Cortex of kidney (tissue), 1 donor: ENCODE data around the gene AGPAT1.
"Not testable (repeated sequence)": the region's sequence is repeated elsewhere in the genome, so short reads cannot be mapped to it uniquely, and the experiment has no call there.

Experiments used
- DNase-seq: peaks from one replicate; lab custom pipeline; 2025; lab: John Stamatoyannopoulos, UW

The AGPAT1 gene

DNA sequence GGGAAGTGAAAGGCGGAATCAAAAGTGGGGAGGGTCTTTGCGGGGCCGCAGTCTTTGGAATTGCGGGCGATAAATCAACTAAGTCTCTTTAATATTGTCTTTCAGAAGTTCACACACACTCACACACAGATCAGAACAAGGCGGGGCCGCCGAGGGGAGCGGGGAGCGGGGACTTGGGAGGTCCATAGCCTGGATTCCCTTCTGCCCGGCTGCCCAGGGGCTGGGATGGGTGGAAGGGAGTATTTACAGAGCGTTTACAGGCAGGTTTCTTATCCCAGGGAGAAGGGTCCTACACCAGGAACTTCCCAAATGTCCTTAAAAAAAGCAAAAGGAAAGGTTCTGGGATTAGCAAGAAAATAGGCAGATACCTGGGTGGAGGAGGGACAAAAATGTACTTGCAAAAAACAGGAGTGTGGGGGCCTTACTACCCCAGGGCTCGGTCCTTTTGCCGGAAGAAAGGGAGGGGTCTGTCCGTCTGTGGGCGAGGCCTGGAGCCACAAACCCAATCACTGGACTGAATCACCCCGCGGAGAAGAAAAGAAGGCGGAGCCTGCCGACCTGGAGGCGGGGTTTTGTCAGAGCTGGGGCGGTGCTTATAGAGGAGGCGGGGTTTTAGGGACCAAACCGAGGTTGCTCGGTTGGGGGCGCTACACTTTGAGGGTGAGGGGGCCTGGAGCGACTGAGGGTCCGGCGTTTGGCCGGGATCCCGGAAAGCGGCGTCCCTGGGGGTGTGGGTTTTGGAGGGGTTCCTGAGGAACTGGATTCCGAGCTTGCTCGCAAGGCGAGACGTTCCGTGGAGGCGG lies 27.4 kb downstream of the AGPAT1 start:
- DNase-seq: no peak

DNA sequence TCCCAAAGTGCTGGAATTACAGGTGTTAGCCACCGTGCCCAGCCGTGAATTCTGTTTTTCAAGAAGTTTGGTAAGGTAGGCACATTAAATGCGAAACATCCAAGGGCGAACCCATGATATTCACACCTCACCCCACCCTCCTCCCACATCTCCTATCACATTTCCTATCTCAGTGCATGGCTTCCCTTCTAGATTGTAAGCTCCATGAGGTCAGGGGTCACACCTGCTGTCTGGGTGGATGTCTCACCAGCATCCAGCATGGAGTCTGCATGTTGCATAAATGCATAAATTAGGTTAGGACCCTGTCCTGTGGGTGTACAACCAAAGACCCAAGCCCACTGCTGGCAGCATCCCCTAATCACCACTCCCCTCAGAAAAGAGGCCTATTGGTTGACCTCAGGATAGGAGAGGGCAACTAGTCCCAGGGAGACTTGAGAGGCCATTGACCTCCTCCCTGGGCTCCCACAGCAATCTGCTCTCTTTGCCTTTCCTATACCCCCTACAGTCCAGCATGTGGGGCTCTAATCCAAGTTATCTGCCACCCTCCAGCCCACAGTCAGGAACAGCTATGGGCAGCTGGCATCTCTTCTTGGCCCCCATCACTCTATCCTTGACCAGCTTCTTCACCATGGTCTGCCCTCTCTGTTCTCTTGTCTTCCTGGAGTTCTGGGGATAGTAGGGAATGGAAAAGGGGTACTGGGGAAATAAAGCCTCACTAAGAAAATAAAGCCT lies 28.3 kb downstream of the AGPAT1 start:
- no peak for DNase-seq

DNA sequence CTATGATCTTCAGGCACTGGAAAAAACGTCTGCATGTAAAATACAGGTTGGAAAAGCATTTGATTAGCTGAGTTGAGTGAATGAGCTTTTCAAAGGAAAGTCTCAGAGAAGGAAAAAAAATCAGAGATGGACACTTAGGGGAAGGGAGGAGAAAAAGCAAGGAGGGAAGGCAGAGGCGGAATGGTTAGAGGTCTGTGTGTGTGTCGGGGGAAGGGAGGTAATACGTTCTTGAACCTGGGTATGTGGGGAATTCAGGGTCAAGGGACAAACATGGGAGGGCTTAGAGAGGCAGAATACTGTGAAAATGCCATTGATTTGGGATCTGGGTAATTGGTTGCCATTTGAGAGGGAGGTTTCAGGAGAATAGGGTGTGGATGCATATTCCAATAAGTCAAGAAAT lies 29.2 kb downstream of the AGPAT1 start:
- no peak for DNase-seq

DNA sequence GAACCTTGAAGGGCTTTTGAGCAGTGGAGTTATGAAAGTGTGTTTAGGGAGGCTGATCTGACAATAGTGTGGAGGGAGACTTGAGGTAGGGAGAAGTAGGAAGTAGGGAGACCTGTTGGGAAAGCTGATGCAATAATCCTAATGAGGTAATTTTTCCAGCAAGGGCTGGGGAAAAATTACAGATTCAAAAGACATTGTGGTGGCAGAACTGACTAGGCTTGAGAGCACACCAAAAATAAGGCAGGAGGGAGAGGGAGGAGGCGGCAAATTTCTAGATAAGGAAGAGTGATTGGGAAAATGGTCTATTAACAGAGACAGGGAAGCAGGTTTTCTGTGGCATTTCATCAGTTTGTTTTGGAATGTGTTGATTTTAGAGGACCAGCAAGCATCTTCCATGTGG lies 29.6 kb downstream of the AGPAT1 start:
- no peak for DNase-seq

DNA sequence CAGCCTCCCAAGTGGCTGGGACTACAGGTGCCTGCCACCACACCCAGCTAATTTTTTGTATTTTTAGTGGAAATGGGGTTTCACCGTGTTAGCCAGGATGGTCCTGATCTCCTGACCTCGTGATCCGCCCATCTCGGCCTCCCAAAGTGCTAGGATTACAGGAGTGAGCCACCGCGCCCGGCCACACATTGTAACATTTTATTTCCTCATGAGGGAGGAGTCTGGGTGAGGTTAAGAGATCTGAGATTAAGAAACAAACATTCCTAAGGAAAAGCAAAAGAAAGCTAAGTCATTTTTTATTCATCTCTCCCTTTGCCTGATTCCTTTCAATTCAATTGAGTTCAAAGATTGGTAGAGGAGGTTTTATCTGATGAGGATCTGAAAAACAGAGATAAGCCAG lies 31.6 kb downstream of the AGPAT1 start:
- not testable (repeated sequence) for DNase-seq

DNA sequence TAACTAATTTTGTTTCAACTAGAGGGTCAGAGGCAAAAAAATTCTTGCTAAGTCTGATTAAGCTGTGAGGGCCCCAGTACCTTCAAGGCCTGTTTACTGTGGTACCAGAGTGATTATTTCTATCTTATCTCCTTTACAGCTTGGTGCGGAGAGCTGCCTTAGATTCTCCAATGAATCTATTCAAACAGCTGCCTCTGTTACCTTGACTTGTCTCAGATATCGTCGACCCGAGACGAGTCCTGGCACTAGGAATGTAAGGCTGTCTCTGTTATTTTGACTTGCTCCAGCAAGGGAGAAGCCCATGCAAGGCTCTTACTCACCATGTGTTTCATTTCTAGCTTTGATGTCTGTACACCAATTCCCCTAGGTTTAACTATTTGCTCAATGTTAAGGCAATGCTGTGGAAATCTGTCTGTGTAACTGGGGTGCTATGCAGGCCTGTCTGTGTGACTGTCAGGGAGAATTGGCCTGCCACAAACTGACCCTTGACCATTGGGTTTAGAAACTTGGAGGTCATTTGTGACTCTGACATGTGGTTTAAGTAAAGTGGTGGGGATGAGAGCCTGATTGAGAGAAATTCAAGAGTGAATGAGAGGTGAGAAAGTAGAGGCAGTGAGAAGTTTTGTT lies 35.4 kb downstream of the AGPAT1 start:
- DNase-seq: no peak

DNA sequence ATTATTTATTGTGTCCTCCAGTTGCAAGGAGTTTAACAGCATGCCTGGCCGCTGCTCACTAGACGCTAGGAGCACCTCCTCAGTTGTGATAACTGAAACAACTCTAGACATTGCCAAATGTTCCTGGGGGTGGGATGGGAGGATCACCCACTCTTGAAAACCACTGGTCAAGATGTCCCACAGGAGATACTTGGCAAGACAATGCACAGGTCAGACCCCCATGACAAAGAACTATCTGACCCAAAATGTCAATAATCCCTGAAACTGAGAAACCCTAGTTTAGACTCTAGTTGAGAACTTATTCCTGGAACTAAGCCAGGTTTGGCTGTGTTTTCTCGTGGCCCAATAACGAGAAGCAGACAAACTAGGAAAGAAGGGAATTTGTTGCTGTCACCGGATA lies 36.3 kb downstream of the AGPAT1 start:
- DNase-seq: no peak

DNA sequence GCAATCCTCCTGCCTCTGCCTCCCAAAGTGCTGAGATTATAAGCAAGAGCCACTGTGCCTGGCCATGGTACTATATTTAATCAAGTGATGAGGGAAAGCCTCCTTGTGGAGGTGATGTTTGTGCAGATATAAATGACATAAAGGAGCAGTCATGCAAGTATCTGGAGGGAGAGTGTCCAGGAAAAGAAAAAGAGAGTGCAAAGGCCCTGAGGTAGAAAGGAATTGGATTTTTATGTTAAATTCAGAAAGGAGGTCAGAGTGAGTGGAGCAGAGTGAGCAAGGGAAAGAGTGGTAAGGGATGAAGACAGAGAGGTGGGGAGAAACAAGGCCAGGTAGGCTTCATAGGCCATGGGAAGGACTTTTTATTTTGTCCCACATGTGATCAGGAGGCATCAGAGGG lies 38.4 kb downstream of the AGPAT1 start:
- DNase-seq: no peak

DNA sequence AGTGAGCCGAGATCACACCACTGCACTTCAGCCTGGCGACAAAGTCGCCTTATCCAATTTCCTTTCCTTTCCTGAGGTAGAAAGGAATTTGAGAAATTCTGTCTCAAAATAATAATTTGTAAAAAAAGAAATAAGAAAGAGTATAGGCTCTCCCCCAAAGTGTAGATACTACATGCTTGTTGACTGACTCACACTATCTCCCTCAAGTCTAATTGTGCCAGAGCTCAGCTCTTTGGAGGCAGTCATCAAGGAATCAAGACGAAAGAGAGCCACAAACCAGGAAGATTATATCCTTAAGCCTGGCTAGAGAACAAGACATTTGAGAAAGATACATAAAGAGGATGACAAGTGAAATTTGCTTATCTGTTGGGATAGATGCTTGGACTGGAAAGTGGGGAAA lies 42.1 kb downstream of the AGPAT1 start:
- DNase-seq: no peak

DNA sequence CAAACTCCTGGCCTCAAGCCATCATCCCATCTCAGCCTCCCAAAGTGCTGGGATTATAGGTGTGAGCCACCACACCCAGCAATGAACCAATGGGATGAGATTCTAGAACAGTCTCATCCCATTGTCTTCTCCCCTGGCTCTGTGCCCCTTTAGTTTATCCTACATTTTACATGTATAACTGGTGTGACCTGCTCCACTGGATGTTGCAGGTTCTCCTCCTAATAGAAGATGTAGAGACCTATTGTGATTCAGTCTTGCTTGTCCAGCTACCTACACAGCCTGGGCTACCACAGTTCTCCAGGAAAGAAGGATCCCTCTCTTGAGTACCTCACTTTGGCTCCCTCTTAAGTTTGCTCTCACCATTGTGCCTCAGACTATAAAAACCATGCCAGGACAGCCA lies 43.8 kb downstream of the AGPAT1 start:
- DNase-seq: no peak

DNA sequence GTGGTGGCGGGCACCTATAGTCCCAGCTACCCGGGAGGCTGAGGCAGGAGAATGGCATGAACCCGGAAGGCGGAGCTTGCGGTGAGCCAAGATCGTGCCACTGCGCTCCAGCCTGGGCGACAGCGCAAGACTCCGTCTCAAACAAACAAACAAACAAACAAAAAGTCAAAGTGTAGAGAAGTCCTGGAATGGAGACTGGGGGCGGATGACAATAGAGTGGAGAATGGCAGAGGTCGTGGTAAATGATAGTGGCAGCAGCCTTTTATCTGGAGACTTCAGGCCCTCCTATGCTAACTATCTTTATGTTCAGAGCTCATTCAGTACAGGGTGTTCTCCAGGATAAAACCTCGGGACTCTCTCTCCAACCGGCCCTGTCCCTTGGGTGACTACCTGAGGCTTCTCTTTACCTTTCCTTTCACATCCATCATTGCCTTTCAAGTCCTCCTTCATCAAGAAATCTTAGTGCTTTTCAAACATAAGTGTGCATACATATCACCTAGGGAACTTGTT lies 44.4 kb downstream of the AGPAT1 start:
- no peak for DNase-seq

DNA sequence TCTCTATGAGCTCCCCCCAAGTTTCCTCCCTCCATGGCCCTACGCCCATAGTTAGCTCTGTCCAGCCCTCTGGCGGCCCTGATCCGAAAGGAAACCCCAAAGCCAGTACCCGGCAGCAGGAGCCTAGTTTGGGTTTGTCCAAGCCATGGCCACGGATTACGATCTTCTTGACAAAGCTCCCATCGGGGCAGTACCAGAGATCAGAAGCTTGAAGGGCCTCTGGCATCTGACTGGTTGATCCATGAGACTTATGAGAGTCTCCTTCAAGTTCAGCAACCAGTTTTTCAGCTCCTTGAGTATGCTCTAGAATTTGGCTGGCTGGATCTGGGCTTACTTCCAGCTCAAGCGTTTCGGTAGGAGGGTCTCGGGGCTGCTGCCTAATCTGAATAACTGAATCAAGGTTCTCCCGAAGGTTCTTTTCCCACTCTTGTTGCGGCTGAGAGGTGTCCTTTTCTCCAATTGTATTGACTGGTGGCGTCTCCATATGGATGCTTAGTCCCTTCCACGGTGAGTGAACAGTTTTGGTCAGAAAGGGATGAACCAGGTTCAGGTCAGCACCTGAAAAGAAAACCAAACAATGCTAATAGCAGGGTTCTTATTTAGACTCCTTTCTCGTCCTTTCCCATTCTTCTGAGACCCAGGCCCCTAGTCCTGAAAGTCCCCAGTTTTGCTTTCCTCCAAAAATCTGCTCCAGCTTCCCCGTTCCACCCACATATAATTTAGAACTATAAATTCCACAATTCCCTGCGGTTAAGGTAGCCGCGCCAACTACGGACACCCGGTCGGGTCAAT lies 46.4 kb downstream of the AGPAT1 start:
- no peak for DNase-seq

DNA sequence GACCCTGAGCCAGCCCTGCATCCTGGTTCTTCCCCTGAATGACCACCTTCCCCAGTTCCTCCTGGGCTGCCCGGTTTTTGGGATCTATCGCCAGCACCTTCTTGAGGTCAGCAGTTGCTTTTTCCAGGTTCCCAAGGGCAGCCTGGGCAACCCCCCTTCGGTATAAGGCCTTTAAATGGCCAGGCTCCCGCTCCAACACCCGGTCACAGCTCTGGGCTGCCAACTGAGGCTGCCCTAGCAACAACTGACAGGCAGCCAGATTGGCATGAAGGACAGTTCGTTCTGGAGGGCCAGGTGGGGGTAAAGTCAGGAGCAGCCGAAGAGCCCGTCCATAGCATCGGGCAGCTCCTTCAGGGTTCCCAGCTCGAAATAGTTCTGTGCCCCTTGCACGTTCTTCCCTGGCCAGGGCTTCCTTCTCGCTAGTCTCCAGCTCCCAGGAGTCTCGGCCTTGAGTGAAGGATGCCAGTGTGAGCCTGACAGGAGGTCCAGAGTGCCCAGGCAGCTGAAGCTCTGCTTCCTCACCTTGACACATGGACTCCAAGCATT lies 47.1 kb downstream of the AGPAT1 start:
- DNase-seq: no peak

DNA sequence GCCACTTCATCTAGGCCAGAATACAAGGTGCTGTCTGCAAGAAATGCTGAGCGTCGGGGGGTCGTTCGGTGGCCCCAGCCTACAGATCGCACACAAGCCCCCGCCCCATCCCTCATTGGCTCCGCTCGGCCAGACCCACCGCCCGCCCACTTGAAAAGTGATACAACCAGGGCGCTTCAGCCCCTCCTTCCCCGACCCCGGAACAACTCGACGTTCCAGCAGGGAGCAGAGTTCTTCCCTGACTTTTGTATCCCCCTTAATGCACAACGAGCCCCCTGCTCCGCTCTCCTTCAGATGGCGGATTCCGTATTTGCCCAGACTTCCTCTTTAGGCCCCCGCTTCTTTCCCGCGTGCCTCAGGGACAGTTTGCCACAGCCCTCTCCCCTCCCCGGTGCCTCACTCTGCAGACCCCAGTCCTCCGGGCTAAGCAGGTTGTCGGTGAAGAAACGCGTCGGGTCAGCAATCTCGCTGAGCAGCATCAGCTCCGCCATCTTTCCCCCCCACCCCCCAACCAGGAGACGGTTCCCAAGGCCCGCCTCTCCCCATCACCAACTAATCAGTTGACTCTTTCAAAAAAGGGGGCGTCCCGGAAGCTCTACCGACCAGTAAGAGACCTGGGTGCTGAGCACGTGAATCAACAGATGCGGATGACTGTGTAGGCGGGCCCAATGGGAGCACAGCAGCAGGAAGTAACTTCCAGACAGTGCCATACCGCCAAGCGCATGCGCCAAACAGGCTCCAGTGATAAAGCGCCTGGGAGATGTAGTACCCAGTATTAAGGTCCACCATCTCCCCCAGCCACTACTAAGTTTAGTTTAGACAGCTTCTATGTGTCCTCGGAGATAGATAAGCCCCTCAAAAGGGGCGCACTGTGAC lies 47.9 kb downstream of the AGPAT1 start, which contains the start of gene ATF6B:
TSS of gene ATF6B (minus strand) at position 530 of the 876 bp plus-strand sequence. CDS start at position 491, 39 bp downstream.
- no peak for DNase-seq

DNA sequence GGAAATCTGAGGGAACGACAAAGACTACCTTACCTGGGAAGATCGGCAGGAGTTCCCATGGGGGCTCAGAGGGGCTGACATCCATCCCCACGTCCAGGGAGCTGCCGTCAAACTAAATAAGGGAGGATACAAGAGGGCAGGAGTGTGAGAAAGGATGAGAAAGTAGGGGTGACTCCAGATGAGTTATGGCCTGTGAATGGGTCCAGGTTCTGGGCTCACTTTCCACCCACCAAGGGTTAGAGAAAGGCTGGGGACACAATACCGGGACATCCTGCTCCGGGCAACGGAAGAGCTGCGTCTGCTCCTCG lies 48.5 kb downstream of the AGPAT1 start:
- no peak for DNase-seq

DNA sequence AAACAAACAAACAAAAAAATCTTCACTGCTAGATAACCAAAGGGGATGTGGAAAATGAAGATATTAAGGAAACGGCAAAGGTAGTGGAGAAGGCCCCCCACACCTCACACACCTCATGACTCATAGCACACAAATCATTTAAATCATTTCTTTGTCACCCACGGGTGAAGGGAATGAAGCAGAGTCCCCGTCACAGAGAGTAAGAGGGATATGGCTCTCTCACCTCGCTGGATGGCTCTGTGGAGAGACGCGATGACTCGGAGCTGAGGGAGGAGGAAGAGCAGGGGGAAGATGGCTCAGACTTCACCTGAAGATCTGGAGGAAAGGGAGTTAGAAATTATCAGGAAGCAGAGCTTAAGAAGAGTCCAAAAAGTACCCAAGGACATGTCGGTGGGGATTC lies 49.0 kb downstream of the AGPAT1 start:
- DNase-seq: no peak

DNA sequence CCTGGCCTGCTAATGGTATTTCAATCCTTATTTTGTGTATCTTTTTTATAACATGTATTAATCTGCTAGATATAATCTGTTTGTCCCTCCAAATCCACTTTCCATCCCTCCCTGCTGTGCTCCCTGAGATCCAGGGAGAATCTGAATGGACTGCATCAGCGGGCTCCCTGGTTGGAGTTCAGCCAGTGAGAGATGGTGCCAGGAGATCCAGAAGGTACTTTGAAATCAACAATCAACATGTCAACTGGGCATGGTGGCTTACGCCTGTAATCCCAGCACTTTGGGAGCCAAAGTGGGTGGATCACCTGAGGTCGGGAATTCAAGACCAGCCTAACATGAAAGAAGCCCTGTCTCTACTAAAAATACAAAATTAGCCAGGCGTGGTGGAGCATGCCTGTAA lies 52.2 kb downstream of the AGPAT1 start:
- no peak for DNase-seq

DNA sequence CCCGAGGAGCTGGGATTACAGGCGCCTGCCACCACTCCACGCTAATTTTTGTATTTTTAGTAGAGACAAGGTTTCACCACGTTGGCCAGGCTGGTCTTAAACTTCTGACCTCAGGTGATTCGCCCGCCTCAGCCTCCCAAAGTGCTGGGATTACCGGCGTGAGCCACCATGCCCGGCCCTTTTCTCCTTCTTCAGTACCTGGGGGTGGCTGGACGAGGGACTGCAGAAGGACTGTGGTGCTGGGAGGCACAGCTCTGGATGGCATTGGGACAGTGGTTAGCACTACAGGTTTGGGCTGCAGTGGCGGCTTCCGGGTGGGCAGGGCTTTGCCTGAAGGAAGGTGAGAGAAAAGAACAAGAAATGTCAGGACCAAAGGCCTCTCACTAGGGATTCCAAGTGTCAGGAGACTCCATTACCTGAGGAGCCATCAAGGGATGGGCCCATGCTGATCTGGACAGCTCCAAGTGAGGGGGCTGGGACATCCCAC lies 55.3 kb downstream of the AGPAT1 start:
- DNase-seq: no peak

DNA sequence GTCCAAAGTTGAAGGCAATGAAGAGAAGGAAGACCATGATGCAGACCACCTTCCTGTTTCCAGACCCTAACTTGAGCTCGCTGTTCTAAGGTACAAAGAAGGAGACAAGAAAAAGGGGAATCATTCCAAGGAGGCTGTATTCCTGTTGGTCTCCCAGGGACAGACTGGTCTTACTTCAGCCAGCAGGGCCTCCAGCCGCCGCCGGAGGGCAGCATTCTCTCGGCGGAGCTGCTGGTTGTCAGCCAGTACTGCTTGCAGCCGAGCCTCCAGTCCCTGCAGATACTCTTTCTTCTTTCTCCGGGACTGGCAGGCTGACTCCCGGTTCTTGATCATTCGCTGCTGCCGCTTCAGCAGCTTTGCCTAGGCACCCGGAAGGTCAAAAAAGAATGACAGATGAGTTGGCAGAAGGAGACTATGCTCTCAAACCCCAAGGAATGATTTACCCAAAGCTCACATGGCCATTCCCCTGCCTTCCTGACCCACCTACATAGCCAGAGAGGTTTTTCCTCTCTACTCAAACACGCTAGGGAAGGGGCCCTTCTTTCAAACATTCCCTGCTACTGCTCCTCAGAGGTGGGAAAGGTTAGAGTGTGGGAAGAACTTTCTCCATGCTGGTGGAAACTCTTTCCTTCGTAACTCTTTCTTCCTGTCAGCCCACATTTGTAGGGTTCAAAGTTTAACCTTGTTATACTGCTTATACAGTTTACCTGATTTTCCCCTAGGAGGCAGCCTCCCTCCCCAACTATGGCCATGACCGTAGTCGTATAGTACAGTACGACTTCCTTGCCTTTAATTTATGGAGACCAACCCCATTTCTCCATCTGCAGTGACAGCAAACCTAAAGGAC lies 56.9 kb downstream of the AGPAT1 start:
- no peak for DNase-seq
